PC-9 (cell line): ENCODE measurements around the gene ZNF609. TPM values are rescaled to one million over a fixed set of nuclear protein-coding genes. Genes with fewer than 3 reads are reported as not detected.

ENCODE experiments used
- BruUV-seq: library from RNA; stranded (reverse); fragments of 400-500 nt; replicated peaks from 2 replicates; lab custom pipeline; 2021; lab: Mats Ljungman, UMichigan
- CTCF ChIA-PET: fragments of 300-600 bp; sonication (Branson Sonifier 250); formaldehyde crosslinking; loops from one replicate; lab custom pipeline; 2022; ENCODE audit warnings: antibody characterized with exemption; lab: Charles Lee
- POLR2A ChIA-PET: fragments of 300-600 bp; sonication (Branson Sonifier 250); formaldehyde crosslinking; loops from one replicate; lab custom pipeline; 2022; ENCODE audit warnings: antibody characterized with exemption; ENCODE audit not compliant: unreplicated experiment; lab: Charles Lee
- DNase-seq, 2 experiments: peaks; one replicate each; pipeline versions ENCODE4 v3.0.0 to v3.0.0-alpha.2; 2015 to 2022; ENCODE audit warnings: mixed read lengths in 1 of 2
- H2AFZ ChIP-seq: fragments of 200-600 bp; sonication (generic); 2 replicates; pipeline ENCODE4 v1.8.1; 2017; ENCODE audit warnings: antibody characterized with exemption
- H3F3A ChIP-seq: fragments of 200-600 bp; sonication (generic); 2 replicates; pipeline ENCODE4 v1.8.1; 2017; ENCODE audit warnings: antibody characterized with exemption, mild to moderate bottlenecking, low read depth; ENCODE audit not compliant: insufficient read depth
- H3K27ac ChIP-seq: fragments of 200-600 bp; sonication (generic); 2 replicates; pipeline ENCODE4 v1.6.1; 2016; ENCODE audit warnings: mixed run types
- H3K27me3 ChIP-seq: fragments of 200-600 bp; sonication (generic); 2 replicates; pipeline ENCODE4 v1.6.1; 2016; ENCODE audit warnings: low read depth, mixed run types; ENCODE audit not compliant: insufficient read depth
- H3K36me3 ChIP-seq: fragments of 200-600 bp; sonication (generic); 2 replicates; pipeline ENCODE4 v1.6.1; 2016; ENCODE audit warnings: low read depth, mixed run types
- H3K4me1 ChIP-seq: fragments of 200-600 bp; sonication (generic); replicated peaks from 2 replicates; pipeline ENCODE4 v1.6.1; 2016; ENCODE audit warnings: mixed run types; ENCODE audit not compliant: insufficient read depth
- H3K4me2 ChIP-seq: fragments of 200-600 bp; sonication (generic); 2 replicates; pipeline ENCODE4 v1.6.1; 2017; ENCODE audit warnings: mixed run types
- H3K4me3 ChIP-seq: fragments of 200-600 bp; sonication (generic); 2 replicates; pipeline ENCODE4 v1.6.1; 2016; ENCODE audit warnings: mixed run types
- H3K79me2 ChIP-seq: fragments of 200-600 bp; sonication (generic); 2 replicates; pipeline ENCODE4 v1.6.1; 2017; ENCODE audit warnings: low read depth, mixed run types
- H3K9me2 ChIP-seq: fragments of 200-600 bp; sonication (generic); 2 replicates; pipeline ENCODE4 v1.8.1; 2017; ENCODE audit warnings: mild to moderate bottlenecking; ENCODE audit not compliant: insufficient read depth
- H3K9me3 ChIP-seq: fragments of 200-600 bp; sonication (generic); 2 replicates; pipeline ENCODE4 v1.8.1; 2016; ENCODE audit warnings: low read depth; ENCODE audit not compliant: insufficient read depth
- H4K20me1 ChIP-seq: fragments of 200-600 bp; sonication (generic); 2 replicates; pipeline ENCODE4 v1.8.1; 2017; ENCODE audit not compliant: insufficient read depth
- CTCF ChIP-seq: fragments of 200-600 bp; sonication (generic); conservative IDR thresholded peaks from 2 replicates; pipeline ENCODE4 v1.6.1; 2017; ENCODE audit warnings: mixed run types, antibody characterized with exemption, mild to moderate bottlenecking, moderate library complexity
- EZH2 ChIP-seq: fragments of 200-600 bp; sonication (generic); IDR thresholded peaks from 2 replicates; pipeline ENCODE4 v1.8.0; 2017; ENCODE audit warnings: antibody characterized with exemption, low read depth
- intact Hi-C: fragments of 100-400 bp; cut with micrococcal nuclease; formaldehyde crosslinking; loops from one replicate; pipeline ENCODE4 v1.10.0; 2022; ENCODE audit not compliant: unreplicated experiment
- total RNA-seq: library from RNA; stranded (reverse); gene quantifications from 2 replicates; pipeline ENCODE4 v1.2.3, GENCODE V29; 2021

Gene ZNF609
- total RNA-seq, 1 experiment from 2014 or later: 38.6 TPM

- H3F3A ChIP-seq: peaks cover 3% of the 10 kb centered on the region; the same call in 1 of the 2 replicates
- H3K27me3 ChIP-seq: no peaks in the 10 kb centered on the region
- no peak for TF ChIP-seq CTCF
- no peak for TF ChIP-seq EZH2
- CTCF ChIA-PET: interaction anchor here (0.6 kb wide), 1 partner anchor 85 kb away, joined by 5 read pairs; no protein-coding TSS in a partner anchor
- H4K20me1 ChIP-seq: no peaks in the 10 kb centered on the region; the same call in 1 of the 2 replicates
- no peaks in the 10 kb centered on the region for H3K36me3 ChIP-seq
- H3K4me1 ChIP-seq: peaks cover 11% of the 10 kb centered on the region
- no peaks in the 10 kb centered on the region for H3K9me2 ChIP-seq
- no peaks in the 10 kb centered on the region for H3K9me3 ChIP-seq
- H2AFZ ChIP-seq: no peak overlapping the region
- no TSS peak for BruUV-seq
- H3K4me3 ChIP-seq: no peak overlapping the region
- POLR2A ChIA-PET: interaction anchor here (0.6 to 0.7 kb wide), 2 partner anchors 71 to 130 kb away, joined by 3 read pairs; no protein-coding TSS in a partner anchor
- DNase-seq: peak; percentile 47 to 55
- H3K79me2 ChIP-seq: peaks cover 17% of the 10 kb centered on the region
- H3K4me2 ChIP-seq: peak overlapping the region; percentile 27; the same call in 1 of the 2 replicates
- intact Hi-C loops: loop anchor here (10.0 kb wide), 1 partner anchor 60 kb away; no protein-coding TSS in a partner anchor
- H3K27ac ChIP-seq: peak overlapping the region; percentile 47
Measured at GRCh38 chr15:64515196-64515595, 54.8 kb downstream of the ZNF609 start.

- no peak for TF ChIP-seq CTCF
- TF ChIP-seq EZH2: no peak
- ChIA-PET CTCF (no interaction called here), POLR2A (interaction anchor here (0.6 to 0.7 kb wide), 2 partner anchors 72 to 129 kb away, joined by 3 read pairs; no protein-coding TSS in a partner anchor)
- H3K9me3 ChIP-seq: no peaks in the 10 kb centered on the region
- H3K27me3 ChIP-seq: no peaks in the 10 kb centered on the region
- intact Hi-C loops: loop anchor here (10.0 kb wide), 1 partner anchor 59 kb away; no protein-coding TSS in a partner anchor
- H4K20me1 ChIP-seq: no peaks in the 10 kb centered on the region; the same call in 1 of the 2 replicates
- DNase-seq: no peak
- no peak overlapping the region for H3K4me2 ChIP-seq
- H3K4me3 ChIP-seq: no peak overlapping the region
- peaks cover 20% of the 10 kb centered on the region for H3K79me2 ChIP-seq
- H2AFZ ChIP-seq: no peak overlapping the region
- peaks cover 4% of the 10 kb centered on the region; the same call in 1 of the 2 replicates for H3F3A ChIP-seq
- no peaks in the 10 kb centered on the region for H3K9me2 ChIP-seq
- peaks cover 14% of the 10 kb centered on the region for H3K4me1 ChIP-seq
- H3K36me3 ChIP-seq: no peaks in the 10 kb centered on the region
- H3K27ac ChIP-seq: no peak overlapping the region
- no TSS peak for BruUV-seq
Measured at GRCh38 chr15:64515825-64516224, 55.4 kb downstream of the ZNF609 start.

GRCh38 chr15:64519897-64520296 lies 59.5 kb downstream of the ZNF609 start:
- H3K4me1 ChIP-seq: peaks cover 38% of the 10 kb centered on the region
- H3K4me2 ChIP-seq: no peak overlapping the region
- H3K27me3 ChIP-seq: no peaks in the 10 kb centered on the region
- H3K4me3 ChIP-seq: no peak overlapping the region
- TF ChIP-seq CTCF (no peak), EZH2 (no peak)
- H3K9me2 ChIP-seq: no peaks in the 10 kb centered on the region
- intact Hi-C loops: loop anchor here (10.0 kb wide), 1 partner anchor 55 kb away; no protein-coding TSS in a partner anchor
- no peak overlapping the region for H3K27ac ChIP-seq
- no peak overlapping the region for H2AFZ ChIP-seq
- no peaks in the 10 kb centered on the region for H3K36me3 ChIP-seq
- H3F3A ChIP-seq: peaks cover 24% of the 10 kb centered on the region; the same call in 1 of the 2 replicates
- no peaks in the 10 kb centered on the region for H3K9me3 ChIP-seq
- BruUV-seq: no TSS peak
- ChIA-PET POLR2A (no interaction called here), CTCF (no interaction called here)
- DNase-seq: no peak
- peaks cover 43% of the 10 kb centered on the region for H3K79me2 ChIP-seq
- peaks cover 20% of the 10 kb centered on the region for H4K20me1 ChIP-seq
